HS-5 (cell line): ENCODE data around the gene FMC1.

Experiments
- DNase-seq: peaks from one replicate; pipeline ENCODE4 v3.0.0-alpha.2; 2012; ENCODE audit warnings: low read depth

FMC1 gene

GRCh38 chr7:139374246-139374645 is 33.1 kb downstream of the FMC1 start:
- no peak for DNase-seq

GRCh38 chr7:139382439-139382838 is 41.3 kb downstream of the FMC1 start:
- no peak for DNase-seq

- no peak for DNase-seq
Measured at GRCh38 chr7:139384611-139385010, 43.5 kb downstream of the FMC1 start.

- no peak for DNase-seq
Measured at GRCh38 chr7:139387594-139387993, 46.5 kb downstream of the FMC1 start.

GRCh38 chr7:139389091-139389490 is 48.0 kb downstream of the FMC1 start:
- no peak for DNase-seq

- no peak for DNase-seq
Measured at GRCh38 chr7:139389774-139390173, 48.6 kb downstream of the FMC1 start.

- DNase-seq = no peak
Measured at GRCh38 chr7:139393621-139394211, 52.6 kb downstream of the FMC1 start.

- no peak for DNase-seq
Measured at GRCh38 chr7:139394540-139394939, 53.4 kb downstream of the FMC1 start.
